Endothelial cell (in vitro differentiated cells): ENCODE results near the gene ZNF473. TPM values are rescaled to one million over a fixed set of nuclear protein-coding genes. Genes with fewer than 3 reads are reported as not detected.

Source experiments
- DNase-seq: peaks from one replicate; pipeline ENCODE4 v3.0.0; 2021; ENCODE audit warnings: low spot score
- H3K27ac Mint-ChIP-seq: one replicate; pipeline ENCODE4 v1.8.0; 2021; ENCODE audit warnings: mixed read lengths, inconsistent platforms; ENCODE audit not compliant: unreplicated experiment
- H3K27me3 Mint-ChIP-seq: one replicate; pipeline ENCODE4 v1.8.0; 2021; ENCODE audit warnings: mild to moderate bottlenecking, moderate library complexity, mixed read lengths, inconsistent platforms; ENCODE audit not compliant: unreplicated experiment
- H3K36me3 Mint-ChIP-seq: one replicate; pipeline ENCODE4 v1.8.0; 2021; ENCODE audit warnings: mild to moderate bottlenecking, low read depth, mixed read lengths, inconsistent platforms; ENCODE audit not compliant: unreplicated experiment
- H3K4me1 Mint-ChIP-seq: one replicate; pipeline ENCODE4 v1.8.0; 2021; ENCODE audit warnings: mild to moderate bottlenecking, mixed read lengths, inconsistent platforms; ENCODE audit not compliant: unreplicated experiment
- H3K4me3 Mint-ChIP-seq: one replicate; pipeline ENCODE4 v1.8.0; 2021; ENCODE audit warnings: mild to moderate bottlenecking, mixed read lengths, inconsistent platforms; ENCODE audit not compliant: unreplicated experiment
- H3K9me3 Mint-ChIP-seq: one replicate; pipeline ENCODE4 v1.8.0; 2021; ENCODE audit warnings: mixed read lengths, inconsistent platforms; ENCODE audit not compliant: unreplicated experiment
- CTCF ChIP-seq: fragments of 200-600 bp; sonication (generic); IDR thresholded peaks from one replicate; pipeline ENCODE4 v1.5.0; 2021; ENCODE audit warnings: antibody characterized with exemption; ENCODE audit not compliant: unreplicated experiment
- total RNA-seq: library from RNA; stranded (reverse); fragmentation: NEBNext Ultra II Directional; extraction: Animal tissue kit (Norgen Biotek cat#: 25700); gene quantifications from one replicate; pipeline ENCODE4 v1.2.1, GENCODE V29; 2021; ENCODE audit not compliant: unreplicated experiment

The ZNF473 gene
- total RNA-seq, 1 donor from 2014 or later, result 10.9 TPM

- Mint-ChIP-seq H3K4me3 (peak overlapping the region; percentile 37), H3K27me3 (peaks cover 3% of the 10 kb centered on the region), H3K36me3 (peaks cover 37% of the 10 kb centered on the region), H3K9me3 (no peaks in the 10 kb centered on the region), H3K27ac (no peak overlapping the region), H3K4me1 (no peaks in the 10 kb centered on the region)
- TF ChIP-seq CTCF, result no peak
- no peak for DNase-seq
Measured at GRCh38 chr19:50000038-50000840, 25.6 kb upstream of the ZNF473 start.

- Mint-ChIP-seq H3K36me3 (peaks cover 37% of the 10 kb centered on the region), H3K4me1 (no peaks in the 10 kb centered on the region)
Measured at GRCh38 chr19:50000841-50001557, 24.8 kb upstream of the ZNF473 start.

GRCh38 chr19:50001775-50002174 lies 24.0 kb upstream of the ZNF473 start:
- Mint-ChIP-seq H3K9me3 (no peaks in the 10 kb centered on the region), H3K4me3 (no peak overlapping the region), H3K27me3 (peaks cover 3% of the 10 kb centered on the region), H3K4me1 (no peaks in the 10 kb centered on the region), H3K36me3 (peaks cover 37% of the 10 kb centered on the region), H3K27ac (no peak overlapping the region)
- no peak for TF ChIP-seq CTCF
- DNase-seq, result no peak

More at GRCh38 chr19:50000841-50001557, 24.8 kb upstream of the ZNF473 start:
- no peak for TF ChIP-seq CTCF
- no peak for DNase-seq
- no peak overlapping the region for H3K27ac Mint-ChIP-seq
- no peak overlapping the region for H3K4me3 Mint-ChIP-seq
- no peaks in the 10 kb centered on the region for H3K9me3 Mint-ChIP-seq
- peaks cover 3% of the 10 kb centered on the region for H3K27me3 Mint-ChIP-seq

- no peaks in the 10 kb centered on the region for H3K4me1 Mint-ChIP-seq
- no peaks in the 10 kb centered on the region for H3K9me3 Mint-ChIP-seq
- no peak for DNase-seq
- no peak overlapping the region for H3K4me3 Mint-ChIP-seq
- H3K36me3 Mint-ChIP-seq, result peaks cover 39% of the 10 kb centered on the region
- peaks cover 3% of the 10 kb centered on the region for H3K27me3 Mint-ChIP-seq
- no peak overlapping the region for H3K27ac Mint-ChIP-seq
- no peak for TF ChIP-seq CTCF
Measured at GRCh38 chr19:50002386-50002960, 23.3 kb upstream of the ZNF473 start.
